ENCODE results near the gene OTOF.

OTOF gene

DNA sequence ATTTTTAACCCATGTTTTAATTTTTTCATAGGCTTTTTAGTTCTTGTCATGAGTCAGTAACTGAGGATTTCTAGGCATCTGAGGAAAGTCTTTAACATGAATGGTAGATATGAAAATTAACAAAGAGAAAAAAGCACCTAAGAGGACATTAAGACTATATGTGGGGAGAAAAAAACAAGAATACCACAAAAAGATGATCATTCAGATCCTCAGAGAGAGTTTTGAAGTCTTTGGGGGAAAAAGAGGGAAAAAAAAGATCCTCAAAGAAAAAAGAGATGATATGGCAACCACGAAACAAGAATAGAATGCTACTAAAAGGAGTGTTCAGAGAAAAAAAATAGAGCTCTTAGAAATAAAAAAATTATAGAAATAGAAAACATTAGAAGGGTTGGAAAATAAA lies 68.1 kb downstream of the OTOF start:
- H3K36me3 ChIP-seq (ENCODE audit: insufficient read depth, low read length) = no peaks in the 10 kb centered on the region
- H3K4me1 ChIP-seq (ENCODE audit: control insufficient read depth, insufficient read depth, low read length, unreplicated experiment) = peaks cover 4% of the 10 kb centered on the region
- no peak overlapping the region for H2AFZ ChIP-seq (ENCODE audit: low read length, unreplicated experiment)
- no peaks in the 10 kb centered on the region; the same call in 1 of the 2 replicates for H3K27me3 ChIP-seq (ENCODE audit: insufficient read depth, low read length)
- H3K4me3 ChIP-seq (ENCODE audit: low read depth, low read length) = no peak overlapping the region
- no peaks in the 10 kb centered on the region for H3K79me2 ChIP-seq (ENCODE audit: control insufficient read depth, insufficient read depth, low read length, unreplicated experiment)
- no peak overlapping the region for H3K27ac ChIP-seq (ENCODE audit: low read depth, low read length)

DNA sequence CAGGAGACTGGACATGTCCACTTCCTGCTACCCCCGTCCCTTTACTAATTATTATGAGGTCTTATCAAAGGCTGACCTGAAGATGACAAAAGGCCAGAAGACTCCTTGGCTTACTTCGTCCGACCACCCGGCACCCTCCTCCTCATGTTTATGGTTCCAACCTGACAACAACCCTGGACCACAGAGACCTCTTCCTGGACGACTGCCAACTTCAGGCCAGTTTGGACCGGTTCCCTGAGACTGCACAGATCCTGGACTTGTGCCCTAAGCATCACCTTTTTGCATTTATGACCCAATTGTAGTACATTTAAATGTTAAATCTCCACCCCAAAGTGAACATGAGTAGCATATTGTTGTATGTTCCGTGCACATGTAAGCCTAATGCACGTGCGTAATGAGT lies 70.4 kb downstream of the OTOF start:
- Histone ChIP-seq H3K79me2 (ENCODE audit: control insufficient read depth, insufficient read depth, low read length, unreplicated experiment) (no peaks in the 10 kb centered on the region), H2AFZ (ENCODE audit: low read length, unreplicated experiment) (no peak overlapping the region), H3K4me1 (ENCODE audit: control insufficient read depth, insufficient read depth, low read length, unreplicated experiment) (peaks cover 4% of the 10 kb centered on the region), H3K36me3 (ENCODE audit: insufficient read depth, low read length) (no peaks in the 10 kb centered on the region), H3K27ac (ENCODE audit: low read depth, low read length) (no peak overlapping the region), H3K27me3 (ENCODE audit: insufficient read depth, low read length) (no peaks in the 10 kb centered on the region; the same call in 1 of the 2 replicates), H3K4me3 (ENCODE audit: low read depth, low read length) (no peak overlapping the region)

All from ACC112 (cell line).